HG02981 (cell line): Measurements from ENCODE around the gene UBE2D4.
"Not testable (repeated sequence)": the region's sequence is repeated elsewhere in the genome, so short reads cannot be mapped to it uniquely, and the experiment has no call there.

Experiments used
- ATAC-seq: cut with Tn5 transposase; IDR thresholded peaks from one replicate; pipeline ENCODE4 v1.9.1; 2021; ENCODE audit warnings: mild to moderate bottlenecking, moderate library complexity; ENCODE audit not compliant: unreplicated experiment

Gene UBE2D4

DNA sequence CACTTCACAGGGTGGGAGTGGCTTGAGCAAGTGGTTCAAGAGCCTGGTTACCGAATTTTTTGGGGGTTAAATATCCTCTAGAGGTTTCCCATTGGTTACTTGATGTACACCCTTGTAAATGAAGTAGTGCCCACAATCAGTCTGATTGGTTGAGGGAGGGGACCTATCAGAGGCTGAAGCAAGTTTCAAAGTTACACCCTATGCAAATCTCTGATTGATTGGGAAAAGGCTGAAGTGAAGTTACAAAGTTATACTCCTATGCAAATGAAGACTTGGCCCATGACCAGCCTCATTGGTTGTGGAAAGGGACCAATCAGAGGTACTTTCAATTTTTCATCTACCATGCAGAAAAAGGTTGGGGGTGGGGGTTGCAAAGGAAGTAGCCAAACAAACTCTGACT, 34.7 kb downstream of the UBE2D4 start:
- ATAC-seq = no peak

DNA sequence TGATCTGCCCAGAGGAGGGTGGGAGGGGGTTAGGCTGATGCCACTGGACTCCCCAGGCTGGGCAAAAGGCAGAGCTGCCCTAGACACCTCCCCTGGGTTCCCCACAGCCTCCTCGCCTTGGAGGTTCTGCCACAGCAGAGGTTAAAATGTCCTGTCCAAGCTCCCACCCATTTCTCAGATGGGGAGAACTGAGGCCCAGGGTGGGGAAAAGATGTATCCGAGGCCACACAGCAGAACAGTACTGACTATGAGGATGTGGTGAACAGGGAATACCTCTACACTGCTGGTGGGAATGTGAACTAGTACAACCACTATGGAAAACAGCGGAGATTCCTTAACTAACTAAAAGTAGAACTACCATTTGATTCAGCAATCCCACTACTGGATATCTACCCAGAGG, 40.2 kb downstream of the UBE2D4 start:
- not testable (repeated sequence) for ATAC-seq

DNA sequence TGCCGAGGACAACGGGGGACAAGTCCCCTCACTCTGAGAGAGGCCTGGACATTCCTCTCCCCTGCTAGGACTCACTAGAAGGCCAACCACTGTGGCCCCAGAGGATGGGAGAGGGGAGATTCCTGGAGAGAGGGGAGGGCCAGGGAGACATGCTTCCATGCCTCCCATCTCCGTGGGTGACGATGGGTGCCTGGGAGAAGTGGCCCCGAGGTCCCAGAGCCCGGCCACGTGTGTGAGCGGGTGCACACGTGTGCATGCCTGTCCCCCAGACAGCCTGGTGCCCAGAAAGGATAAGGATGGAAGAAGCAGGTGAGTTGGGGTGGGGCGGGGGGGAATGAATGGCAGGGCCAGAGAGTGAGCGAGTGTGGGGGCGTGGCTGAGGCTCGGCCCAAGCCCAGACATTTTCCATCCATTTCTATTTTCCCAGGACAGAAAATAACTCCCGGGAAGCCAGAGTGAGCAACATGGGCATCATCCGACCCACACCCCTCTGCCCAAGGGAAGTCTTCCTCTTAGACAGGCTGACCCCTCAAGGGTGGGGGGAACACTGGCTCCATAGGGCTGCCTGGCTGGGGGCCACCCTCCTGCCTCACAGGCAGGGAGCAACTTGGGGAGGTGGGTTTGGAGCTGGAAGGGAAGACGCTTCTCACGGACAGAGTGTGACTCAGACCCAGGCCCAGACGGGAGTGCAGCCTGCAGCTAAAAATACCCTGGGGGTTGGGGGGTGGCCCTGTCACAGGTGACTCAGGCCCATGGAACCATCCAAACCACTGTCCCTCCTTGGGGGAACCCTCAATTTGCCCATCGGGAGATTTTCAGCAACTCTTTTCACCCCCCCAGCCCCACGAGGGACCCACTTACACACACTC, 42.2 kb downstream of the UBE2D4 start:
- ATAC-seq = not testable (repeated sequence)

DNA sequence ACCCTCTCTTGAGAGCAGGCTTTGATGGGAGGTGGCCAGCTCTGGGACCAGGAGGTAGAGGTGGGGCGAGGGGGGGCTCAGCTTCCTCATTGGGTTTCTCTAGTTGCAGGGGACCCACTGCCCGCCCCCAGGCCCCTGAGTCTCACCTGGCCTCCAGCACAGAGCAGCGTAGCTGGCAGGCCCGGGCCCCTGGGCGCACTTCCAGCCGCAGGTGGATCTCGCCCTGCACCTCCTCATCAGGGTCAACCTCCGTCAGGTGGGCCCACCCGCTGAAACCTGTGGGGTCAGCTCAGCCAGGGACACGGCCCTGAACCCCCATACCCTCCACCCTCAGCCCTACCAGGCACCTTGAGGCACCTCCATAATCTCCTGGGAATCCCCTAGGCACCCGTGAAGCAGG, 43.4 kb downstream of the UBE2D4 start:
- ATAC-seq = not testable (repeated sequence)

DNA sequence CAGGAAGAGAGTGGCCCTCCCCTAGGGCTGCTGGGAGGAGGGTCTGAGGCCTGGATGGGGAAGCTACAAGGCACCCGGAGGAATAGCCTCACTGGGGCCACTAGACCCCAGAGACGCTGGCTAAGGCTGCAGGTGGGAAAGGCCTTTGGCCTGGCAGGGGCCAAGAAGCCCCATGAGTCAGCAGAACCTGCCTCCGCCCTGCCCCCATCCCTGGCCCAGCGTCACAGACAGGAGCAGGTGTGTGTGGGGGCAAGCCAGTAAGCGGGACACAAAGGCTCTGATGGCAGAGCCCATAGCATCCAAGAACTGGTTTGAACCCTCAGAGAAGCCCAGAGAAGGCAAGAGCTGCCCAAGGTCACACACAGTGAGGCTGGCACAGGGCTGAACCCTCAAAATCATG, 44.5 kb downstream of the UBE2D4 start:
- not testable (repeated sequence) for ATAC-seq

DNA sequence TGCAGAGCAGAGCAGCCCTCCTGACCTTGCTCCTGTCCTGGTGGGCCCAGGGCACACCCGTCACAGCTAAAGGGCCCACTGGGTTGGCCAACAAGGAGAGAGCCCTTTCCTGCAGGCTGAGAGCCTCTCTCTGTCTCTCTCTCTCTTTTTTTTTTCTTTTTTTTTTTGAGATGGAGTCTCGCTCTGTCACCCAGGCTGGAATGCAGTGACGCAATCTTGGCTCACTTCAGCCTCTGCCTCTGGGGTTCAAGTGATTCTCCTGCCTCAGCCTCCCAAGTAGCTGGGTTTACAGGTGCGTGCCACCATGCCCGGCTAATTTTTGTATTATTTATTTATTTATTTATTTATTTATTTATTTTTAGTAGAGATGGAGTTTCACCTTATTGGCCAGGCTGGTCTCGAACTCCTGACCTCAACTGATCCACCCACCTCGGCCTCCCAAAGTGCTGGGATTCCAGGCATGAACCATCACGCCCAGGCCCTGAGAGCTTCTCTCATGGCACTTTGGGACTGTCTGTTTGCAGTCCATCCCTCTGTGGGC, 47.9 kb downstream of the UBE2D4 start:
- not testable (repeated sequence) for ATAC-seq

DNA sequence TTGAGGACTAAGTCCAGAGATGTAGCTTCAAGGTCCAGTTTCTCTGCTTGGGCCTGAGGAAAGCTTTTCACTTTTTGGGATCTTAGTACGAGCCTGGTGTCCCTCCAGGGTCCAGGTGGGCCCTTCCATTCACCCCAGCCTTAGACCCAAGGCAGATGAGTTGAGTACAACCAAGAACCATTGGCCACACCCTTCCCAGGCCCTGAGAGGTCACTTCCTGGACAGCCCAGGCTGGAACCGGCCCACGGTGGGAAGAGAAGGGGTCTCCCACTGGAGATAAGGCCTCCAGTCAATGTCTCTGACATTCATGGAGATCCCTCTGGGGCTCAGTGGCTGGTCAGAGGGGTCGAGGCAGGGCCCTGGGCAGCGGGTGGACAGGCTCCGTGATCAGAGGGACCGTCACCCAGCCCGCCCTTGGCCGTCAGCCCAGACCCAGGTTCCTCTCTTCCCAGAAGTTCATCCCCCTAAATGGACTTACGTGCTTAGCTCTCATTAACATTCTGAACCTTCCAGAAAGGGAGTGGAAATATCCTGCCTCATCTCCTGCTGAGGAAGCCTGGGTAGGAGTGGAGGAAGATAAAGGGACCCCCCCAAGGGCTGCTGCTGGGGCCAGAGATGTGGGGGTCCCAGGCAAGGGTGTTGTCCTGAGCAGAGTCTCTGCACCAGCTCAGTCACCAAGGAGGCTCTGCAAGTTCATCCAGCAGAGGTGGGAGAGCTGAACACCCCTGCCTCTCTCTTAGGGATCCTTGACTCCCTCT, 48.7 kb downstream of the UBE2D4 start:
- not testable (repeated sequence) for ATAC-seq

DNA sequence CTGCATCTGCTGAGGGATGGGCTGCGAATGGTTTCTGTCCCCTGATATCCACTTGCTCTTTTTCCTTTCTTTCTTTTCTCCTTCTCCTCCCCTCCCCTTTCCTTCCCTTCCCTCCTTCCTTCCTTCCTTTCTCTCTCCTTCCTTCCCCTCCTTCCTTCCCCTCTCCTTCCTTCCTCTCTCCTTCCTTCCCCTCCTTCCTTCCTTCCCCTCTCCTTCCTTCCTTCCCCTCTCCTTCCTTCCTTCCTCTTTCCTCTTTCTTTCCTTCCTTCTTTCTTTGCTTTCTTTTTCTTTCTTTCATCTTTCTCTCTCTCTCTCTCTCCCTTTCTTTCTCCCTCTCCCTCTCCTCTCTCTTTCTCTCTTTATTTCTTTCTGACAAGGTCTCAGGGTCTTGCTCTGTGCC, 51.3 kb downstream of the UBE2D4 start:
- no peak for ATAC-seq

DNA sequence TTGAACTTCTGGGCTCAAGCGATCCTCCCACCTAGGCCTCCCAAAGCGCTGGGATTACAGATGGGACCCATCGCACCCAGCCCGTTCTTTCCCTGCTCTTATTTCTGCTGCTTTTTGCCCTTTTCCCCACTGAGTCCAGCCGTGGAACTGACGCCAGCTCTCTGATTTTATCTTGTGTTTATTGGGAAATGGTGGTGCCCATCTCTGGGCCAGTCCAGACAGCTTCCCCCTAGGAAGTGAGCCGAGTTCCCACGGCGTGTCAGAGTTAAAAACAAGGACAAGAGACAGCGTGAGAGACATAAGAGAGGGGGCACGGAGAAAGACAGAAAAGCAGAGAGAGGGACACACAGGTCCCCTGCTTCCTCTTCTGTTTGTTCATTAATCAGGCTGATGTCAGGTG, 51.9 kb downstream of the UBE2D4 start:
- not testable (repeated sequence) for ATAC-seq

DNA sequence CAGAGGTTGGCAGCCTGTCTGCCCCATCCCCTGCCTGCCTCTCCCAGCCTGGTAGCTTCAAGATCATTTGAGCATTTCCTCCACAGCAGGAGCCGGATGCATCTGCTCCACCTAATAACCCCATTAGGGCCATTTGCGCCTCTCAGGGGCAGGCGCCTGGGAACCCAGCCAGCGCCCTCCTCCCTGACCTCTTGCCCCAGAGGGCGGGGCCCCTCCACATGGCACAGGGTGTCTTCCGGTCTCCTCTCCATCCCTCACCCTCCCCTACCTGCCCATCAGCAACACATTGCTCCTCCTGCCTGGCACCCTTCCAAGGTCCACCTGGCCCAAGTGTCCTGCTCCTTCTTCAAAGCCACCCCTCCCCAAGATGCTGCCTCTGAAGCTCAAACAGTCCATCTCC, 56.6 kb downstream of the UBE2D4 start:
- not testable (repeated sequence) for ATAC-seq

DNA sequence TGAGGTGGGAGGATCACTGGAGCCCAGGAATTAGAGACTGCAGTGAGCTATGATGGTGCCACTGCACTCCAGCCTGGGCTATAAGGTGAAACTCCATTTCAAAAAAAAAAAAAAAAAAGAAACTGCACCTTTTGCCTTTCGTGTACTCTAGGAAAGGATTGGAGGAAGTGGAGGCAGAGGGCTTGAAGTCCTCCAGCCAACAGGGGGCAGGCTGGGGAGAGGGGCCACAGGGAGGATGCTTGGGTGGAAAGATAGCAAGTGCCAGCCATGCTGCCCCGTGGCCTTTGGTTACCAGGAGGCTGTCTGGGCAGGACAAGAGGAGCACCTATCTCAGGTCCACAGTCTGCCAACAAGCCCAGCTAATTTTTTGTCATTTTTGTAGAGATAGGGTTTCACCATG, 57.5 kb downstream of the UBE2D4 start:
- ATAC-seq = not testable (repeated sequence)

DNA sequence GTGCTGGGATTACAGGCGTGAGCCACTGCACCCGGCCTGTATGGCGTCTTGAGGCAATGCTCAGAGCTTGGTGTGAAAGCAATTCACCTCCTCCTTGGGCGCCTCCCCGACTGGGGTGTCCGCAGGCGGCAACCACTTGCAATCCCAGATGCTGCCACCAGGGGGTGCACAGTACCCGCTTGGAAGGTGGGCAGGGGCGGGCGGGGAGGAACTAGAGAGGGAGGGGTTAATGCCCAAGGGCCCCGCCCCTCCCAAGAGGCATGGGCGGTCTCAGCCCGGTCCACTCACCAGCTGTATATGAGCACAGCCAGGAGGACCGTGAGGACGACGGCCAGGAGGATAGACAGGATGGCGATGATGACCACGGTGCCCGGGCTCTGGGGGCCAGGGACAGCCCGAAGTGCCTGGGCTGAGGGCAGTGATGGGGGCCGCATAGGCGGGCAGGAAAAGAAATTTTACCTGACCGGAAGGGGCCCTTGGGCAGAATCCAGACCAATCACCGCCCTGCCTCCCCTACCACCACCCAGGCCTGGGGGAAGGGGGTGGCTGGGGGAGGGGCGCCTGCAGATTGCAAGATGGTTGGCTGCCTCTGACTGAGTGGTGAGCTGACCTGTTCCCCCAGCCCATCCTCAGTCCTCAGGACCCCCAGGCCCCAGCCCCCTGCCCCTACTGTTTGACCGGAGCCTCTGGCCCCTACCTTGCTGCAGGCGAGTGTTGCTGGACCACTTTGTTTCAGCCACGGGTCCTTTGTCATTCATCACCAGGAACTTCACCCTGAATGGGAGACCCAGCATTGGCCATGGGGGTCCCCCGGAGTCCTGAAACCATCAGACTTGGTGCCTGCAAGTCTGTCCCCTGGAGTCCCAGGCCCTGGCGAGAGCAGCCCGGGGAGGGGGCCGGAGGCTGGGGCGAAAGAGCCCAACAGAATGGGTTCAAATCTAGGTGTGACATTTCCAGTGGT, 59.9 kb downstream of the UBE2D4 start:
- not testable (repeated sequence) for ATAC-seq

DNA sequence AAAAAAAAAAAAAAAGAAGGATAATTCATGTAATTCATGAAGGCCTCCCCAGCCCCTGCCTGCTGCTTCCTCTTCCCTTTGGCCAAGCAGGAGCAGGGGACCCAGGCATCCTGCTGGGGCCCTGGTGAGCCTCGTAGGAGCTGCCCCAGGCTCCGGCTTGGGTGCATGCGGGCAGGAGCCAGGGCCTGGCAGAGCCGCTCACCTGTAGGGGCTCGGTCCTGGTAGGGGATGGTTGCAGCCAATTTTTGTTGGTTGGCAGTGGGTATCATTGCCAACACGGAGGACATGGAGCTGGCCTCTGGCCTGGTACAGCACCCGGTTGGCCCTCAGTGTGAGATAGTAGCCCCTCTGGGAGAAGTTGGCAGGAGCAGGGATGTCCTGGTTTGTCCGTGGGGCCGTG, 61.2 kb downstream of the UBE2D4 start:
- ATAC-seq = not testable (repeated sequence)

DNA sequence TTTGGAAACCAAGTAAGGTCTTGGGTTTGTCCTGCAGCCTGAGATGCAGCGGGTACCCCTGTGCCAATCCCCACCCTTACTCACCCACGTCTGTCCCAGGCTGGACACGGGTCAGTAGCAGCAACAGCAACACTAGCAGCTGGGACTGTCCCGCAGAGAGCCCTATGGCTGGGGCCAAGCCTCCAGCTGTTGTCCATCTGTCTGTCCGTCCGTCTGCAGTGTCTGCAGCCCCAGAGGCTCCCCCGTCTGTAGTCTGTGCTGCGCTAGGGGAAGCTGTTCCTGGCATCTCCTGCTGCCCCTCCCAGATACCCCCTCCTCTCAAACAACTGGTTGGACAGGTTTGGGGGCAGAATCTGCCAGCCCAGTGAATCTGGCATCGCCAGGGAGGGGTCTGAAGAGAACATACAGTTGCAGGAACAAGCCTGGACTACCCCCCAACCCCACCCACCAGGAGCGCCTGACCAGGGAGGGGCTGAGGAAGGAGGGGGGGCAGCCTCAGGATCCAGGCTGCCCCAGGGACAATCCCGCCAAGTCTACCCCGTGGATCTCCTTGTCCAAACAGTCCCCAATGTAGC, 63.9 kb downstream of the UBE2D4 start:
- not testable (repeated sequence) for ATAC-seq

DNA sequence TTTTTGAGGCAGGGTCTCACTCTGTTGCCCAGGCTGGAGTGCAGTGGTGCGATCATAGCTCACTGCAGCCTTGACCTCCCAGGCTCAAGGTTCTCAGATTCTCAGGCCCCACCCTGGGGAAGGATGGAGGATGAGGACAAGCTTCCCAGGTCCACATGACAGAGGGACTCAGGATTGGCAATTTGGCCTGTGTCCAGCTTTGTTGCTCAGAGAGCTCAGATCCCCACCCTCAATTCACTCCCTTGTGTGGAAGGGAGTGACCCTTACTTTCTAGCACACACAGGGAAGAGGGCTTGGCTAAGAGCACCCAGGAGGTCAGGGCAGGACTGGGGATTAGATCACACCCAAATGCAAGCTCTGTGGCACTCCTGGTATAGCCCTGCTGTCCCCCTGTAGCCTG, 64.6 kb downstream of the UBE2D4 start:
- not testable (repeated sequence) for ATAC-seq

DNA sequence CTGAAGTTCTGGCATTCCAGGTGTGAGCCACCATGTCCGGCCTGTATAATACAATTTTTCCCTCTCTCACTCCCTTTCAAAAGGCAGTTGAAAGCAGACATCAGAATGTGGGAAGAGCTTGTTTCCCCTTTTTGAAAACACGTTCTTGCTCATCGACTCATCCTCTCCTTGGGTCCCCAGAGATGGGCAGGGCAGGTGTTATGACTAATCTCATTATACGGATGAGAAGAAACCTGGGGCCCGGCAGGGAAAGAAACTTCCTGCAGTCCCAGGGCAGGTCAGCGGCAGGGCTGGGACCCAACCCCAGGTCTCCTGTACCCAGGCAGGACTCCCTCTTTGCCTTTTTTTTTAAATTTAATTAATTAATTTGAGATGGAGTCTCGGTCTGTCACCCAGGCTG, 66.7 kb downstream of the UBE2D4 start:
- ATAC-seq = peak; percentile 81

DNA sequence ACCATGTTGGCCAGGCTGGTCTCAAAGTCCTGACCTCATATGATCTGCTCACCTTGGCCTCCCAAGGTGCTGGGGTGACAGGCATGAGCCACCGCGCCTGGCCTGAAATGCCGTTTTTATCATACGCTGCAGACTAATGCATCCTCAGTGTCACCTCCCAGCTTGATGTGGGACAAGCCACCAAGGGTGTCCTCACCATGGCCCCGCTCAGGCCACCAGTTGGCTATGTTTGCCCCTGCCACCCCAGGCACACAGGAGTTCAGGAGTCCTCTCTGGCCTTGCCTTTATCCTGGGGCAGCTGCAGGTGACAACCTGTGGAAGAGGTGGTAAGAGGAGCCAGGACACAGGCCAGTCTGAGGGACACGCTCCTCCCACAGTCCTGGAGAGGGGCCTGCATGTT, 68.4 kb downstream of the UBE2D4 start:
- not testable (repeated sequence) for ATAC-seq

DNA sequence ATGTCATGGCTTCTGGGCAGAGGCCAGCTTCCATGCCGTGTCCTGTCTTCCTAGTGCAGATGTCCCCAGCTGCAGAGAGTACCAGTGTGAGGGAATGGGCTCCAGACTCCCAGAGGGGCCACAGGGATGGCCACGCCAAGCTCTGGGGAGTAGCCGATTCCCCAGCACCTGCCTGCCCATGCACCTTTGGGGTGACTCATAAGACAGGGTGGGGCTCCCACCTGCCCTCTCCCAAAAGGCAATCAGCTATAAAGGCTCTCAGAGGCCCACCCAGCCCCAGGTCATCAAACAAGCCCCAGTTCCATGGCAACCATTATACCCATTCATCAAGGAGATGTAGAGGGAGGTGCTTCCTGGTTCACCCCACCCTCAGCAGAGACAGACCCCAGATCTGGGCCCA, 71.3 kb downstream of the UBE2D4 start, which contains the start of gene SPDYE1:
SPDYE1 (plus strand) TSS at position 366 of the 400 bp plus-strand sequence. CDS start 2,053 bp downstream, outside the sequence.
- ATAC-seq = not testable (repeated sequence)
